T-cell (primary cell): ENCODE data around the gene UVSSA. TPM values are rescaled to one million over a fixed set of nuclear protein-coding genes. Genes with fewer than 3 reads are reported as not detected.
"Not testable (repeated sequence)": the region's sequence is repeated elsewhere in the genome, so short reads cannot be mapped to it uniquely, and the experiment has no call there.

ENCODE experiments used
- ATAC-seq, 4 experiments: fragments of 200-7000 bp in 3 of 4; fragments of 150-1000 bp in 1 of 4; cut with Tn5 transposase; replicated peaks in 1 of 4; 1 replicate in 3 of 4; 2 replicates in 1 of 4; pipeline ENCODE4 v1.10.0; 2021; ENCODE audit warnings: moderate library complexity in 3 of 4, mild to moderate bottlenecking in 2 of 4, moderate number of reproducible peaks in 1 of 4
- CTCF ChIA-PET, 2 donors: fragments of 300-600 bp; sonication (Branson Sonifier 250); formaldehyde crosslinking; loops; one replicate each; lab custom pipeline; 2022; ENCODE audit warnings: antibody characterized with exemption in 2 of 2; lab: Charles Lee
- POLR2A ChIA-PET, 2 donors: fragments of 300-600 bp; sonication (Branson Sonifier 250); formaldehyde crosslinking; loops; one replicate each; lab custom pipeline; 2022; ENCODE audit warnings: antibody characterized with exemption in 2 of 2; lab: Charles Lee
- DNase-seq, 35 experiments: peaks; one replicate each; pipeline versions ENCODE4 v3.0.0 to v3.0.0-alpha.2; 2013 to 2023
- H3K27ac ChIP-seq: one replicate; pipeline ENCODE4 v1.5.1; 2013; ENCODE audit warnings: low read length
- H3K27me3 ChIP-seq, 2 experiments: replicated peaks in 1 of 2; 1 replicate in 1 of 2; 2 replicates in 1 of 2; pipeline versions ENCODE4 v1.6.1 to v1.7.0; 2013; ENCODE audit warnings: low read length in 1 of 2, mixed read lengths in 1 of 2; ENCODE audit not compliant: control insufficient read depth in 2 of 2, insufficient read depth in 2 of 2; ENCODE audit errors: extremely low read depth in 1 of 2
- H3K36me3 ChIP-seq, 2 donors: 1 replicate in 1 of 2; 2 replicates in 1 of 2; pipeline versions ENCODE4 v1.6.1 to v1.7.0; 2013; ENCODE audit warnings: low read length in 1 of 2; ENCODE audit not compliant: control insufficient read depth in 2 of 2, insufficient read depth in 1 of 2; ENCODE audit errors: extremely low read depth in 1 of 2
- H3K4me1 ChIP-seq, 2 experiments: 1 replicate in 1 of 2; 2 replicates in 1 of 2; pipeline versions ENCODE4 v1.6.1 to v1.7.0; 2013; ENCODE audit warnings: low read length in 2 of 2, mixed read lengths in 1 of 2; ENCODE audit not compliant: insufficient read depth in 2 of 2, control insufficient read depth in 1 of 2; ENCODE audit errors: extremely low read depth in 1 of 2
- H3K4me3 ChIP-seq, 2 donors: 1 replicate in 1 of 2; 2 replicates in 1 of 2; pipeline versions ENCODE4 v1.5.1 to v1.7.0; 2013; ENCODE audit warnings: mild to moderate bottlenecking in 2 of 2, low read length in 1 of 2, moderate library complexity in 1 of 2; ENCODE audit not compliant: control insufficient read depth in 1 of 2; ENCODE audit errors: extremely low read depth in 1 of 2
- H3K9me3 ChIP-seq: 2 replicates; pipeline ENCODE4 v1.7.0; 2013
- H3K27ac Mint-ChIP-seq, 2 donors: one replicate each; pipeline ENCODE4 v1.8.0; 2020 to 2021; ENCODE audit warnings: mild to moderate bottlenecking in 2 of 2, mixed read lengths in 2 of 2
- H3K27me3 Mint-ChIP-seq, 2 donors: one replicate each; pipeline ENCODE4 v1.8.0; 2021 to 2022; ENCODE audit warnings: mixed read lengths in 2 of 2
- H3K36me3 Mint-ChIP-seq: one replicate; pipeline ENCODE4 v1.8.0; 2021; ENCODE audit warnings: mixed read lengths
- H3K4me1 Mint-ChIP-seq, 3 donors: one replicate each; pipeline ENCODE4 v1.8.0; 2020 to 2022; ENCODE audit warnings: mixed read lengths in 3 of 3, mild to moderate bottlenecking in 1 of 3
- H3K4me3 Mint-ChIP-seq, 3 donors: one replicate each; pipeline ENCODE4 v1.8.0; 2020 to 2022; ENCODE audit warnings: mild to moderate bottlenecking in 3 of 3, mixed read lengths in 3 of 3, moderate library complexity in 3 of 3
- H3K9me3 Mint-ChIP-seq, 3 donors: one replicate each; pipeline ENCODE4 v1.8.0; 2020 to 2022; ENCODE audit warnings: mixed read lengths in 3 of 3
- whole genome bisulfite sequencing: methylation state at CpG from one replicate; pipeline ENCODE4 v1.1.5; 2013; ENCODE audit warnings: missing lambda C conversion rate; ENCODE audit not compliant: insufficient coverage; 5-methylcytosine and 5-hydroxymethylcytosine counted together
- total RNA-seq, 35 experiments: library from RNA in 6 of 35; stranded (reverse) in 6 of 35; fragments of 120-200 nt in 1 of 35; gene quantifications; one replicate each; pipeline versions ENCODE4 v1.2.1 to v1.2.4 and lab custom pipeline; 2013 to 2026

The UVSSA gene
- total RNA-seq, 5 donors from 2014 or later (not counting 1 experiment from before 2014, with no cell fraction given), result 39.9 to 53.7 (median 42.7) TPM

DNA sequence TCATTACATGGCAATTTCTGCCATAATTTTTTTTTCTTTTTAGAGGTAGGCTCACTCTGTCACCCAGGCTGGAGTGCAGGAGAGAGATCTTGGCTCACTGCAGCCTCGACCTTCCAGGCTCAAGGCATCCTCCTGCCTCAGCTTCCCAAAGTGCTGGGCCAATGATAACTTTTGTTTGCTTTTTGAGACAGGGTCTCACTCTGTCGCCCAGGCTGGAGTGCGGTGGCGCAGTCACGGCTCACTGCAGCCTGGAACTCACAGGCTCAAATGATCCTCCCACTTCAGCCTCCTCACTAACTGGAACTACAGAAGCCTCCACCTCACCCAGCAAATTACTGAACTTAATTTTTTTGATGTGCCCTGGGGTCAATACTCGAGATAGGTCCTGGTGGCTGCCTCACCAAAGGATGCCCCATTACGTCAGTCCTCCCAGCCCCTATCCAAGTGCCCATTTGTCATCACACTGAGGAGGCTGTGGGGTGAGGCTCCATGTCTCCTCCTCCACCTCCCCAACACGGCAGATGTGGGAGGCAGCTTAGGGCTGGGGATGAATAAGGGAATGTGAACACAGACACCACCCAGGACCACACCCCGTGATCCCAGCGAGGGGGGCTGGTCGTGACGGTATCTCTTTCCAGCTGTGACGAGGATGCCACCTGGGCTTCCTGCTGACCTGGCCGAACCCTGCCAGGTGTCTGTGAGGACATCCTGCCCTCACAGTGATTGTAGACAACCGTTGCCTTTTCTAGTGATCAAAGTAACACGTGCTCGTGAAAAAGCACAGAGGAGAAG is 71.7 kb downstream of the UVSSA start:
- no peak for ATAC-seq
- Histone ChIP-seq H3K9me3 (no peaks in the 10 kb centered on the region), H3K36me3 (no peaks in the 10 kb centered on the region), H3K27me3 (peaks cover 7 to 51% of the 10 kb centered on the region in 2 experiments), H3K4me1 (no peaks in the 10 kb centered on the region), H3K4me3 (no peak overlapping the region), H3K27ac (no peak overlapping the region)
- Mint-ChIP-seq H3K27me3 (peaks cover 24 to 52% of the 10 kb centered on the region in 2 donors), H3K36me3 (no peaks in the 10 kb centered on the region), H3K9me3 (no peaks in the 10 kb centered on the region), H3K4me1 (peaks cover 0 to 7% (median 6%) of the 10 kb centered on the region in 3 donors), H3K4me3 (no peak overlapping the region), H3K27ac (no peak overlapping the region)
- 68% methylated on average over 14 of the region's 17 CpGs for WGBS
- ChIA-PET POLR2A (no interaction called here), CTCF (no interaction called here)
- peak in 1 of 35 experiments; percentile 7 for DNase-seq

DNA sequence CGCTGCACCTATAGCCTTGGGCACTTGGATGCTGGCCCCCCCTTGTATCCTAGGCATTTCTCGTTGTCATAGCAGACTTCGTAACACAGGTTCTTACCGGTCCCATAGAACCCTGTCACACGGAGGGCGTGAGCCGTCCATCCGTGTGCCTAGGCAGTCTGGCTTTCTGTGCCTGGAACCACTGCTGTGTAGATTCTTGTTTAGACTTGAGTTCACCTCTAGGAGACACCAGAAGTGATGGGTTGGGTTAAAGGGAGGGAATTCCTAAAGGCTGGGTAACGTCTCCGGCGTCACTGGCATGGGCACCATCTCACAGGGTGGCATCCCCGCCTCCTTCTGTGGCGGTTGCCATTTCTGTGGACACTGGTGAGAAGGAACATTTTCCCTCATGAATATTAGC is 72.7 kb downstream of the UVSSA start:
- Mint-ChIP-seq H3K27ac (no peak overlapping the region), H3K9me3 (no peaks in the 10 kb centered on the region), H3K4me1 (peaks cover 0 to 7% (median 4%) of the 10 kb centered on the region in 3 donors), H3K36me3 (no peaks in the 10 kb centered on the region), H3K27me3 (peaks cover 25 to 58% of the 10 kb centered on the region in 2 donors), H3K4me3 (no peak overlapping the region)
- Histone ChIP-seq H3K9me3 (no peaks in the 10 kb centered on the region), H3K4me3 (no peak overlapping the region), H3K27ac (no peak overlapping the region), H3K27me3 (peaks cover 7 to 50% of the 10 kb centered on the region in 2 experiments), H3K36me3 (no peaks in the 10 kb centered on the region), H3K4me1 (no peaks in the 10 kb centered on the region)
- ATAC-seq (no peak), DNase-seq (peak in 1 of 35 experiments; percentile 2)
- 84% methylated on average over 4 of the region's 13 CpGs for WGBS
- POLR2A ChIA-PET, result no interaction called here
- CTCF ChIA-PET, result no interaction called here

DNA sequence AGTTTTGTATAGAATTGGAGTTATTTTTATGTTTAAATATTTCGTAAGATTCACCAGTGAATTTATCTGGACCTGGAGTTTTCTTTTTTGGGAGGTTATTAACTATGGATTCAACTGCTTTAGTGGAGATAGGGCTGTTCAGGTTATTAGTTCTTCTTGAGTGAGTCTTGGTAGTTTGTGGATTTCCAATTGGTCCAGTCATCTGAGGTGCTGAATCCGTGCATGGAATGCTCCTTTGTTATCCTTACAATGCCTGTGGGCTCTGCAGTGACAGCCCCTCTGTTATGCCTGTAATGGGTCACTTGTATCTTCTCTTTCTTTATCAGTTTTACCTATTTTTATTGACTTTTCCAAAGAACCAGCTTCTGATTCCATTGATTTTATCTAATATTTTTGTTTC is 74.6 kb downstream of the UVSSA start:
- H3K27ac Mint-ChIP-seq, result no peak overlapping the region

DNA sequence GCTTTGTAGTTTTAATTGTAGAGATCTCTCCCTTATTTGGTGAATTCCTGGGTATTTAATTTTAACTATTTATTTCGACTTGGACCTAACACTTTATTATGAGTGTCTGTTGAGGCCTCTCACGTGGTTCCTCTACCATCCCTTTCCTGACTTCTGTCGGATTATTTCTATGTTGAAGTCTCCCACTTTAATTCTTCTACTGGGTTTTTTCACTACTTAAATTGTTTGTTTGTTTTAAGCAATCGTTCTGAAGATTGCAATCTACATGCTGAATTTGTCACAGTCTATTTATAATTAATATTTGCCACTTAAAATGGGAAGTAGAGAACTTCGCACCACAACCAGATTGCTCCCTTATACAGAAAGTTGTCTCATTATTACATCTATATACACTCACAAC is 80.0 kb downstream of the UVSSA start:
- ChIA-PET POLR2A (no interaction called here), CTCF (no interaction called here)
- H3K27ac ChIP-seq, result no peak overlapping the region
- H3K4me3 Mint-ChIP-seq, result no peak overlapping the region
- no peaks in the 10 kb centered on the region for H3K36me3 ChIP-seq
- WGBS, result 71% methylated on average over 1 of the region's 5 CpGs
- H3K4me1 Mint-ChIP-seq, result no peaks in the 10 kb centered on the region
- H3K27me3 ChIP-seq, result peaks cover 3 to 15% of the 10 kb centered on the region in 2 experiments
- no peak for DNase-seq
- no peak overlapping the region for H3K27ac Mint-ChIP-seq
- H3K4me1 ChIP-seq, result no peaks in the 10 kb centered on the region
- no peak overlapping the region for H3K4me3 ChIP-seq
- ATAC-seq, result no peak
- H3K9me3 ChIP-seq, result no peaks in the 10 kb centered on the region
- H3K9me3 Mint-ChIP-seq, result no peaks in the 10 kb centered on the region
- H3K36me3 Mint-ChIP-seq, result no peaks in the 10 kb centered on the region
- H3K27me3 Mint-ChIP-seq, result peaks cover 17 to 27% of the 10 kb centered on the region in 2 donors

More for the DNA sequence above, 74.6 kb downstream of the UVSSA start:
- ChIA-PET POLR2A (no interaction called here), CTCF (no interaction called here)
- no peak overlapping the region for H3K4me3 ChIP-seq
- WGBS, result no CpG with 5 or more reads among the region's 2 CpGs
- DNase-seq (no peak), ATAC-seq (no peak)
- H3K36me3 ChIP-seq, result no peaks in the 10 kb centered on the region
- Mint-ChIP-seq H3K9me3 (no peaks in the 10 kb centered on the region), H3K27me3 (peaks cover 28 to 52% of the 10 kb centered on the region in 2 donors), H3K4me1 (no peaks in the 10 kb centered on the region), H3K4me3 (no peak overlapping the region), H3K36me3 (no peaks in the 10 kb centered on the region)
- no peaks in the 10 kb centered on the region for H3K4me1 ChIP-seq
- H3K9me3 ChIP-seq, result no peaks in the 10 kb centered on the region
- peaks cover 3 to 39% of the 10 kb centered on the region in 2 experiments for H3K27me3 ChIP-seq
- no peak overlapping the region for H3K27ac ChIP-seq

DNA sequence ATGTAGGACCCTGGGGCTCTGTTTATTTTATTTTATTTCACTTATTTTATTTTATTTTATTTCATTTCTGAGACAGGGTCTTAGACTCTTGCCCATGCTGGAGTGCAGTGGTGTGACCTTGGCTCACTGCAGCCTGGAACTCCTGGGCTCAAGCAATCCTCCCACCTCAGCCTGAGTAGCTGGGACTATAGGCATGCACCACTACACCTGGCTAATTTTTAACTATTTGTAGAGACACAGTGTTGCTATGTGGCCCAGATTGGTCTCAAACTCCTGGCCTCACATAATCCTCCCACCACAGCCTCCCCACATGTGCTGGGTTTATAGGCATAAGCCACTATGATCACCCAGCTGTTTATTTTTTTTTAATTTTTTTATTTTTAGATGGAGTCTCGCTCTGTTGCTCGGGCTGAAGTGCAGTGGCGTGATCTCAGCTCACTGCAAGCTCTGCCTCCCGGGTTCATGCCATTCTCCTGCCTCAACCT is 96.7 kb downstream of the UVSSA start:
- H3K27me3 Mint-ChIP-seq, result peaks cover 9 to 13% of the 10 kb centered on the region in 2 donors
- H3K4me1 Mint-ChIP-seq, ATAC-seq, H3K36me3 Mint-ChIP-seq, H3K27ac Mint-ChIP-seq, H3K9me3 Mint-ChIP-seq, H3K4me3 ChIP-seq, H3K36me3 ChIP-seq, H3K4me1 ChIP-seq, H3K27ac ChIP-seq, POLR2A ChIA-PET, H3K4me3 Mint-ChIP-seq, CTCF ChIA-PET, H3K9me3 ChIP-seq, DNase-seq: not testable (repeated sequence)
- 80% methylated on average over 3 of the region's 4 CpGs for WGBS
- peaks cover 0 to 36% of the 10 kb centered on the region in 2 experiments for H3K27me3 ChIP-seq
